Neural progenitor cell (in vitro differentiated cells): ENCODE data around the gene KNG1.

Source experiments
- EZH2 ChIP-seq: fragments of 200-600 bp; sonication (generic); IDR thresholded peaks from 2 replicates; pipeline ENCODE4 v1.6.1; 2017; ENCODE audit warnings: antibody characterized with exemption, mild to moderate bottlenecking, moderate library complexity
- EZH2phosphoT487 ChIP-seq: fragments of 200-600 bp; sonication (generic); IDR thresholded peaks from 2 replicates; pipeline ENCODE4 v1.6.1; 2017; ENCODE audit warnings: antibody characterized with exemption

DNA sequence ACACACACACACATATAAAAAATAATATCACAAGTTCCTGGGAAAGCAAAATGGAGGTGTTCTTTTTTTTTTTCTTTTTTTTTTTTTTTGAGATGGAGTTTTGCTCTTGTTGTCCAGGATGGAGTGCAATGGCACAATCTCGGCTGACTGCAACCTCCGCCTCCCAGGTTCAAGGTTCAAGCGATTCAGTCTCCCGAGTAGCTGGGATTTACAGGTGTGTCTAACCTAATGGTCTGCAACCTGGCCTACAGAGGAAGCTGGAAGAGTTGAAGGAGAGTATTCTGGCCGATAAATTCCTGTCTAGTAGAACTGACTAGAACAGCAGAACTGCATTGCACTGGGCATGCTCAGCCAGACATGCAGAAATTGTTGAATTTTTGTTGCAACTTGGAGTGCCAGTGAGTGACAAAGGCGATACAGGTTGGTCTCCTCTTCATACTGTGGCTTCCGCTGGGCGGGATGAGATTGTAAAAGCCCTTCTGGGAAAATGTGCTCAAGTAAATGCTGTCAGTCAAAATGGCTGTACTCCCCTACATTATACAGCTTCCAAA lies 43.8 kb downstream of the KNG1 start:
- TF ChIP-seq EZH2 (no peak), EZH2phosphoT487 (no peak)
